HEK293T (cell line): ENCODE results near the gene ESPNL.

Source experiments
- BHLHE40 ChIP-seq: fragments of 450-650 bp; IDR thresholded peaks from 2 replicates; pipeline ENCODE4 v1.6.1; 2016; ENCODE audit warnings: mild to moderate bottlenecking, moderate library complexity, borderline replicate concordance
- ELF4 ChIP-seq: fragments of 450-650 bp; IDR thresholded peaks from 2 replicates; pipeline ENCODE4 v1.6.1; 2017; ENCODE audit warnings: antibody characterized with exemption
- HDGF ChIP-seq: fragments of 450-650 bp; IDR thresholded peaks from 2 replicates; pipeline ENCODE4 v1.6.1; 2017; ENCODE audit warnings: antibody characterized with exemption, borderline replicate concordance
- PKNOX1 ChIP-seq: fragments of 450-650 bp; IDR thresholded peaks from 2 replicates; pipeline ENCODE4 v1.6.1; 2016

GRCh38 chr2:238127165-238128060 is 27.3 kb downstream of the ESPNL start:
- TF ChIP-seq ELF4 (no peak), BHLHE40 (no peak), HDGF (no peak), PKNOX1 (no peak)
